Fibroblast of skin of back (primary cell): ENCODE measurements around the gene NDST1. TPM values are rescaled to one million over a fixed set of nuclear protein-coding genes. Genes with fewer than 3 reads are reported as not detected.
"Not testable (repeated sequence)": the region's sequence is repeated elsewhere in the genome, so short reads cannot be mapped to it uniquely, and the experiment has no call there.

Experiments used
- DNase-seq: peaks from one replicate; pipeline ENCODE4 v3.0.0-alpha.2; 2013
- polyA plus RNA-seq, 2 experiments: library from polyadenylated mRNA; unstranded; fragments of 120-200 nt; gene quantifications; one replicate each; pipeline ENCODE4 v1.2.1, GENCODE V29; 2013; ENCODE audit not compliant: insufficient read length in 2 of 2

NDST1 gene
- polyA plus RNA-seq (2013, experiment 1 of 2; ENCODE audit: insufficient read length): 99.1 TPM
- polyA plus RNA-seq (2013, experiment 2 of 2; ENCODE audit: insufficient read length): 98.6 TPM

GRCh38 chr5:150507474-150508276 lies at the start of gene NDST1:
Gene NDST1 (plus strand): TSS chr5:150508131. CDS start chr5:150521255, 13,124 bp downstream.
- no peak for DNase-seq

DNA sequence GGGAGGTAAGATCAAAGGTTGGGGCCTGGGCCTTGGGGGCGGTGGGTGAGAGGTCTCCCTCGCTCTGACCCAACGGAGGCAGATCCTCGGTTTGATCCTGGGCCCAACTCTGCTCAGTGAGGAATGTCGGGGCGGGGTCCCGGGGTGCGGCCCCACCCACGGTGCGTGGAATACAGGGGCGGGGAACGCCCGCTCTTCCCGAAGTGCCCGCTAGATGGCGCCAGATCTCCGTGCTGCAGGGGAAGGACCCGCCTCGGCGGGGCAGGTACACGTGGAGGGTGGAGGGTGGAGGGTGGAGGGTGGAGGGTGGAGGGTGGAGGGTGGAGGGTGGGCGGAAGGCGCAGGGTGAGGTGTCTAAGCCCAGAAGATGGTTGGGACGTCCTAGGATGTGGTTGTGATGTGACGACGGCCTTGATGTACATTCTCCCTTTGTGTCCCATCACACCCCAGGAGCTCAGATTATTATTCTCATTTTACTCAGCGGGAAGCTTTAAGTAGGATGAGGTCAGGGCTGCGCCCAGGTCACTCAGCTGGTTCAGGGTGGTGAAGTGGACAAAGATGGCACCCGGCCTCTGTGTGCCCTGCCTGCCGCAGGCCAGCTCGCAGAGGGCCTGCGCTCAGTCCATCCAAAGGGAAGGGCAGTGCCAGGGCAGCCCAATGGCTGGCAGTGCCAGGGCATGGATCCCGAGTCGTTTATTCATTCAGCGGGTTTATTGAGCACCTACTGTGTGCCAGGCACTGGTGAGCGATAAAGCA lies 49.0 kb upstream of the NDST1 start:
- peak; percentile 67 for DNase-seq

DNA sequence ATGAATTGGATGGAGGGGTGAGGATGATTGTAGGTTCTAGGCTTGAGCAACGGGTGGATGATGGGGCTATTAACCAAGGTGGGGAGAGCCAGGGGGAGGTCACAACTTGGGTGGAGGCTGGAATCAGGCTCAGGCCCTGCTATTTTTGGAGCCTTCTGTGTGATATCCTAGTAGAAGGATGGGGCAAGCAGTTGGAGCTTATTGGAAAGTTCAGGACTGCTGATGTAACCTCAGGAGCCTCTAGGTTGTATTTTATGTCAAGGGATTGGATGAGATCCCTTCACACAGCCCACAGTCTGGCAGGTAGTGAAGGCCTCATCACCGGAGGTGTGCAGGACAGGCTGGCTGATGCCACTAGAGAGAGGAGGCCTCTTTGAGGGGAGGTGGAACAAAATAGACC lies 47.1 kb upstream of the NDST1 start:
- no peak for DNase-seq

GRCh38 chr5:150461231-150461630 lies 46.7 kb upstream of the NDST1 start:
- DNase-seq: no peak

GRCh38 chr5:150464554-150465012 lies 43.3 kb upstream of the NDST1 start:
- DNase-seq: peak; percentile 61

DNA sequence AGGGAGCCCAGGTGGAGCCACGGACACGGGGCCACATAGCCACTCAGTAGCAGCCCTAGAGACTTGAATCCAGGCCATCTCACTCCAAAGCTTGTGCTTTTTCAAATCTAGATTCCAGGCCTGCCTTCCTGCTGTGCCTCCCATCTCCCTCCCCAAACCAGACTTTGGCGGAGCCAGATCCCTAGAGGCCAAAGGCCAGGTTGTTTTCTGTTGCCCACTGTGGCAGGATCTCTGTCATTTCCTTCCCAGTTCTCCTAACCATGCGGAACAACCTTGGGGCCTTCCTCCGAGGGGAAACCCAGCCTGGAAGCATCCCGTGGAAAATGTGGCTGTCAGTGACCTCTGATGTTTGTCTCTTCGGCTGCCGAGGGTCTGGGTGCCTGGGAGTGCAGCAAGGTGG lies 42.0 kb upstream of the NDST1 start:
- no peak for DNase-seq

DNA sequence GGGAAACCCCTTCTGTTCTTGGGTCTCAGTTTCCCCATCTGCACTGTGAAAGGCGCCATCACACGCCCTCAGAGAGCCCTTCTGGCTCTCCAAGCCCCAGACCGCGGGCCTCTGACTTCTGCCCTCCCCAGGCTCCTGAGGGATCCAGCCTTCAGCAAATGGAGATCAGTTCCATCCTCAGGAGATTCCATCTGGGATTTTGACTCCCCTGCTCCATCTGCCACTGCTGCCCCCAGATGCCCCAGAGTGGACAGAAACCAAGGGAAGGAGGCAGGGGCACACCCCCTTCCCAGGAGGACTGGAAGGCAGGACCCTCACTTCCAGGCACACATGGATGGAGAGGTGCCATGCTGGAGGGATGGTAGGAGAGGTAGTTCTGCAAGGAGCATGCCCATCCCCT lies 39.7 kb upstream of the NDST1 start:
- DNase-seq: no peak

- peak; percentile 99 for DNase-seq
Measured at GRCh38 chr5:150469718-150470469, 38.0 kb upstream of the NDST1 start.

DNA sequence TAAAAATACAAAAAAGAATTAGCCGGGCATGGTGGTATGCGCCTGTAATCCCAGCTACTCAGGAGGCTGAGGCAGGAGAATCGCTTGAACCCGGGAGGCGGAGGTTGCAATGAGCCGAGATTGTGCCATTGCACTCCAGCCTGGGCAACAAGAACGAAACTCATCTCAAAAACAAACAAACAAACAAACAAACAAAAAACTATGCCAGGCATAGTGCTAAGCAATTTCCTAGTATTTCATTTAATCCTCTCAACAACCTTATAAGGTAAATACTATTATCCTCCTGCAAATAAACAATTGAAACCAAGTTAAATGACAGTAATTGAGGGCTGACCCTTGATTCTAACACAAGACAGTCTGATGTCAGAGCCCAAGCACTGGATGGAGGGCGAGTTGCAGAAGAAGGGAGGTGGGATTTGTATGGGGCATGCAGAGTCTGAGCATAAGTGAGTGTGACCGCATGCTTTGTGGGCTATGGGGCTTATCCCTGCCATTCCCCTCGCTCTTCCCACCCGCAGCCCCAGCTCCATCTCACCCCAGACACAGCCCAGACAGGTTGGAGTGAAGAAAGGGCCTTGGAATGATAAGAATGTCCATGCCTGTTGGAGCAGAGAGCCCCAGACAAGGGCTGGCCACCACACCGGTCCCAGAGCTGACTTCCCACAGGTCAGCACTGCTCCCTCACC lies 34.1 kb upstream of the NDST1 start:
- peak; percentile 87 for DNase-seq

GRCh38 chr5:150476568-150476967 lies 31.4 kb upstream of the NDST1 start:
- not testable (repeated sequence) for DNase-seq

- DNase-seq: no peak
Measured at GRCh38 chr5:150479416-150479815, 28.5 kb upstream of the NDST1 start.

DNA sequence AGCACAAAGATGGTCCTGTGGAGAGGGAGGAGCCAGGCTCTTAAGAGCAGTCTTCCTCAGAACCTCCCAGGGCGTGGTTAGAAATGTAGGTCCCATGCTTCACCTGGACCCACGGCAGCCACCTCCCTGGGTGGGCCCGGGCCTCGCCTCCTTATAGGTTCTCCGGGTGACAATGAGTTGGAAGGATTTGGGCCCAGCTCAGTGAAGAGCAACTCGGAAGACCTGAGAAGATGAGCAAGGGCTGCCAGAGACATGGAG lies 26.3 kb upstream of the NDST1 start:
- no peak for DNase-seq

DNA sequence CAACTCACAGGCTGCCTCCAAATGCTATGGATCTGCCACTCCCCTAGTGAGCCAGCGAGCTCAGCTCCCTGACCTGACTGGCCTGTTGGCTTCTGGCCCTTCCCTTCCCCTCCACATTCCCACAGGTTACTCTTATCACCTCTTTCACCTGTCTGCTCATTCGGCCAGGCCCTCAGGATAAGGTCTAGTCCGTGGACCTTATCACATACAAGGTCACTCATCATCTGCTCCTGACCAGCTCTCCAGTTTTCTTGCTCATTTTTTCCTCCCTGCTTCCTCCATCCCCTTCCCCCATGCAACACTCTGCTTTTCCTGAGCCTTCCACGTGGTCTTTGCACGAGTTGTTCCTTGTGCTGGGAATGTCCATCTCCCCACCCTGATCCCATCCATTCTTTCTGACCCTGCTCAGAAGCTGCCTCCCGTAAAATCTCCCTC lies 25.9 kb upstream of the NDST1 start:
- no peak for DNase-seq

GRCh38 chr5:150484964-150485692 lies 22.8 kb upstream of the NDST1 start:
- no peak for DNase-seq

- peak; percentile 63 for DNase-seq
Measured at GRCh38 chr5:150485693-150486401, 22.1 kb upstream of the NDST1 start.

DNA sequence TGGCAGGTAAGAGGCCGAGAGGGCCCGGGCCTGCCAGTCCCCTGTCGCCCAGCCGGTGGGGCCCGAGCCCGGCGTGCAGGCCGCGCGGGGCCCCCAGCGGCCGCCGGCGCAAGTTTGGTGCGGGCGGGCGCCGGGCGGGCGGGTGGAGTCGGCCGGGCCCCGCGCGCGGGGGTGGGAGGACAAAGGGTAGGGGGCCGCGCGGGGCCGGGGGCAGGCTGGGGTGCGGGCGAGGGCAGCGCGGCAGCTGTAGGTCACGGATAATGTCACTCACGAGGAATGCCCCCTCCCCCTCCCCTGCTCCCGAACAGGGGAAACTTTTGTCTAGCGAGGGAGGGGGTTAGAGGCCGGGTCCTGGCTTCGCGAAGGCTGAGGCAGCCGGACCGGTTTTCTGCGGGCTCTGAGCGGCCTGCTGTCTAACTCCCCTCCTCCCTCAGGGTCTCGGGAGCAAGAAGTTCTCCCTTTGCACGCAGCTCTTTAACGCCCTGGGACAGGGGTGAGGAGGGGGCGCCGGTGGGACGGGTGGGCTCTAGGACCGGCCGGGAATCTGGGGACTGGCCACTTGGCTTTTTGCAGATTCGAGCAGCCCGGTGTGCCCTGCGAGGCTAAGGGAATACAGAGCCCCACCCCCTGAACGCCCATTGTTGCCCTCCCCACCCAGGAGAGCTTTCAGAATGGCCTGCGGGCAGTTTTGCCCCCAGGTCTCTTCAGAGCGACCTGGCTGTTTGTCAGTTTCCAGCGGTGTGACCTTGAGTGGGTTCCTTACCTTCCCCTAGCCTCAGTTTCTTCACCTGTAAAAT lies 21.3 kb upstream of the NDST1 start:
- DNase-seq: peak; percentile 78

- DNase-seq: peak; percentile 50
Measured at GRCh38 chr5:150487199-150488061, 20.5 kb upstream of the NDST1 start.

GRCh38 chr5:150488519-150489359 lies 19.2 kb upstream of the NDST1 start:
- DNase-seq: peak; percentile 81
